Naive thymus-derived CD4-positive, alpha-beta T cell (primary cell): ENCODE data around the gene KIR3DL2. TPM values are rescaled to one million over a fixed set of nuclear protein-coding genes. Genes with fewer than 3 reads are reported as not detected.
A peak's percentile ranks its signal among the peaks of the same experiment; 100 is the strongest.
"Not testable (repeated sequence)": the region's sequence is repeated elsewhere in the genome, so short reads cannot be mapped to it uniquely, and the experiment has no call there.

Experiments
- ATAC-seq: fragments of 150-1000 bp; cut with Tn5 transposase; 2 replicates; pipeline ENCODE4 v1.10.0; 2021; ENCODE audit warnings: mild to moderate bottlenecking, moderate library complexity
- CTCF ChIA-PET: fragments of 350-600 bp; sonication (Branson Sonifier 250); formaldehyde crosslinking; loops from one replicate; lab custom pipeline; 2021; ENCODE audit warnings: antibody characterized with exemption; lab: Charles Lee
- POLR2A ChIA-PET: fragments of 350-600 bp; sonication (Branson Sonifier 250); formaldehyde crosslinking; loops from one replicate; lab custom pipeline; 2021; ENCODE audit warnings: antibody characterized with exemption, inconsistent platforms; lab: Charles Lee
- DNase-seq, 9 donors: peaks; one replicate each; pipeline versions ENCODE4 v3.0.0 to v3.0.0-alpha.2; 2020 to 2022; ENCODE audit warnings: mixed read lengths in 1 of 9
- H3K27ac ChIP-seq: one replicate; pipeline ENCODE4 v1.7.0; 2013; ENCODE audit warnings: mild to moderate bottlenecking, low read depth, low read length, moderate library complexity
- H3K27me3 ChIP-seq, 2 donors: one replicate each; pipeline ENCODE4 v1.7.0; 2013; ENCODE audit warnings: low read length in 2 of 2, mild to moderate bottlenecking in 2 of 2, moderate library complexity in 2 of 2; ENCODE audit not compliant: control insufficient read depth in 2 of 2, insufficient read depth in 2 of 2
- H3K36me3 ChIP-seq, 3 experiments: 1 replicate in 2 of 3; 2 replicates in 1 of 3; pipeline ENCODE4 v1.7.0; 2013; ENCODE audit warnings: low read length in 3 of 3, mild to moderate bottlenecking in 3 of 3, moderate library complexity in 1 of 3; ENCODE audit not compliant: insufficient read depth in 3 of 3, control insufficient read depth in 2 of 3
- H3K4me1 ChIP-seq, 2 donors: one replicate each; pipeline ENCODE4 v1.7.0; 2013; ENCODE audit warnings: low read length in 2 of 2, mild to moderate bottlenecking in 2 of 2, moderate library complexity in 1 of 2; ENCODE audit not compliant: control insufficient read depth in 2 of 2, insufficient read depth in 2 of 2
- H3K4me3 ChIP-seq: 2 replicates; pipeline ENCODE4 v1.7.0; 2013; ENCODE audit warnings: mild to moderate bottlenecking, low read length
- H3K9me3 ChIP-seq, 3 experiments: 1 replicate in 2 of 3; 2 replicates in 1 of 3; pipeline ENCODE4 v1.7.0; 2013; ENCODE audit warnings: low read length in 3 of 3; ENCODE audit not compliant: control insufficient read depth in 2 of 3
- H3K27ac Mint-ChIP-seq, 9 donors: one replicate each; pipeline ENCODE4 v1.8.0; 2020 to 2022; ENCODE audit warnings: mixed read lengths in 9 of 9, mild to moderate bottlenecking in 8 of 9, moderate library complexity in 5 of 9, inconsistent platforms in 2 of 9
- H3K27me3 Mint-ChIP-seq, 5 donors: one replicate each; pipeline ENCODE4 v1.8.0; 2021 to 2022; ENCODE audit warnings: mixed read lengths in 5 of 5, mild to moderate bottlenecking in 1 of 5
- H3K36me3 Mint-ChIP-seq, 5 donors: one replicate each; pipeline ENCODE4 v1.8.0; 2020 to 2022; ENCODE audit warnings: mixed read lengths in 5 of 5, mild to moderate bottlenecking in 3 of 5, inconsistent platforms in 1 of 5
- H3K4me1 Mint-ChIP-seq, 7 donors: one replicate each; pipeline ENCODE4 v1.8.0; 2020 to 2022; ENCODE audit warnings: mixed read lengths in 7 of 7, mild to moderate bottlenecking in 3 of 7, inconsistent platforms in 1 of 7
- H3K4me3 Mint-ChIP-seq, 10 donors: one replicate each; pipeline ENCODE4 v1.8.0; 2020 to 2022; ENCODE audit warnings: mild to moderate bottlenecking in 10 of 10, mixed read lengths in 10 of 10, moderate library complexity in 6 of 10, inconsistent platforms in 2 of 10
- H3K9me3 Mint-ChIP-seq, 11 donors: one replicate each; pipeline ENCODE4 v1.8.0; 2020 to 2022; ENCODE audit warnings: mixed read lengths in 11 of 11, mild to moderate bottlenecking in 4 of 11, inconsistent platforms in 1 of 11, moderate library complexity in 1 of 11
- intact Hi-C, 2 donors: fragments of 100-400 bp; cut with micrococcal nuclease; formaldehyde crosslinking; loops; one replicate each; pipeline ENCODE4 v1.15.1; 2023
- polyA plus RNA-seq, 2 donors: library from polyadenylated mRNA; unstranded; fragments of 300-500 nt; fragmentation: Illumina TruSeq; gene quantifications; one replicate each; pipeline ENCODE4 v1.2.3, GENCODE V29; 2021
- total RNA-seq, 6 experiments: library from RNA in 5 of 6; stranded (reverse) in 5 of 6; gene quantifications; 1 replicate in 5 of 6; 2 replicates in 1 of 6; pipeline ENCODE4 v1.2.3 and lab custom pipeline; 2021 to 2026

KIR3DL2 gene
- total RNA-seq (1 to 10 TPM in 2 of 5 experiments, under 1 TPM in 1, not detected in 2; 0.94 to 6.1 (median 1.3) TPM), polyA plus RNA-seq (1 to 10 TPM in 1 of 2 donors, under 1 TPM in 1; 0.40 to 1.5 TPM), total RNA-seq (lab: John Stamatoyannopoulos, UW) (not detected)

DNA sequence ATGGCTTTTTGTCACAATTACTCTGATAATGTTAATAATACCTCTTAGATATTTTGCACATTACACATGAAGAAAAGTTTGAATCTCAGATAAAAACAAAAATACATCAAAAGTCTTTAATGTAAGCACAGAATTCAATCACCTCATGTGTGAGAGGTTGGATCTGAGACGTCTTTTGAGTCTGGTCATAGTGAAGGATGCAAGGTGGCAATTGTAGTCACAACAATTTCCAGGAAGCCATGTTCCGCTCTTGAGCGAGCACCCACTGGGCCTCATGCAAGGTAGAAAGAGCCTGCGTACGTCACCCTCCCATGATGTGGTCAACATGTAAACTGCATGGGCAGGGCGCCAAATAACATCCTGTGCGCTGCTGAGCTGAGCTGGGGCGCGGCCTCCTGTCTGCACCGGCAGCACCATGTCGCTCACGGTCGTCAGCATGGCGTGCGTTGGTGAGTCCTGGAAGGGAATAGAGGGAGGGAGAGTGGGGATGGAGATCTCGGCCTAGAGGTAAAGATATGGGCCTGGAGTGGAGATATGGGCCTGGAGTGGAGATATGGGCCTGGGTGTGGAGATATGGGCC lies at the start of gene KIR3DL2:
Gene KIR3DL2 (plus strand): TSS at position 383 of the 580 bp plus-strand sequence. CDS start 33 bp downstream, at position 416.
- H3K4me1 Mint-ChIP-seq, H3K9me3 ChIP-seq, H3K27ac ChIP-seq, CTCF ChIA-PET, H3K27me3 ChIP-seq, intact Hi-C loops, H3K4me1 ChIP-seq, ATAC-seq, H3K36me3 Mint-ChIP-seq, POLR2A ChIA-PET, H3K36me3 ChIP-seq, H3K4me3 ChIP-seq: not testable (repeated sequence)
- H3K27me3 Mint-ChIP-seq, result peaks cover 0 to 49% (median 29%) of the 10 kb centered on the region in 5 donors
- peak in 1 of 9 donors; percentile 0 for DNase-seq
- H3K9me3 Mint-ChIP-seq, result peaks cover 0 to 25% (median 9%) of the 10 kb centered on the region in 11 donors
- H3K4me3 Mint-ChIP-seq, result peak within 1 kb of the TSS in 1 of 10 donors; percentile 60
- H3K27ac Mint-ChIP-seq, result peak within 1 kb of the TSS in 2 of 9 donors; percentile 5 to 45

- Mint-ChIP-seq H3K4me1 (peaks cover 0 to 16% (median 0%) of the 10 kb centered on the region in 7 donors), H3K27me3 (peaks cover 4 to 34% (median 26%) of the 10 kb centered on the region in 5 donors), H3K36me3 (peaks cover 0 to 10% (median 0%) of the 10 kb centered on the region in 5 donors), H3K4me3 (no peak within 1 kb of the TSS), H3K27ac (peak within 1 kb of the TSS in 1 of 9 donors; percentile 20), H3K9me3 (peaks cover 0 to 16% (median 6%) of the 10 kb centered on the region in 11 donors)
- POLR2A ChIA-PET, result no interaction called here
- DNase-seq, result no peak
- Histone ChIP-seq H3K4me3 (no peak within 1 kb of the TSS), H3K9me3 (peaks cover 0 to 5% (median 0%) of the 10 kb centered on the region in 3 experiments), H3K4me1 (no peaks in the 10 kb centered on the region), H3K27ac (no peak within 1 kb of the TSS), H3K27me3 (no peaks in the 10 kb centered on the region), H3K36me3 (no peaks in the 10 kb centered on the region)
- ATAC-seq, result peak; percentile 66
- intact Hi-C loops, result no loop called here
- CTCF ChIA-PET, result interaction anchor here (0.7 kb wide), 1 partner anchor 80 kb away, joined by 3 read pairs; no protein-coding TSS in a partner anchor
Observed at GRCh38 chr19:54803410-54803809, 46.8 kb upstream of the KIR3DL2 start, which contains the start of gene KIR2DL4. KIR2DL4 (plus strand) TSS chr19:54803610; CDS start chr19:54803652, 42 bp downstream.

- peaks cover 0 to 2% (median 0%) of the 10 kb centered on the region in 3 experiments for H3K9me3 ChIP-seq
- ATAC-seq (peak; percentile 24), DNase-seq (no peak)
- CTCF ChIA-PET, result interaction anchor here (0.7 kb wide), 1 partner anchor 79 kb away, joined by 3 read pairs; no protein-coding TSS in a partner anchor
- H3K27ac Mint-ChIP-seq, result no peak overlapping the region
- H3K4me3 Mint-ChIP-seq, result no peak overlapping the region
- no peaks in the 10 kb centered on the region for H3K36me3 ChIP-seq
- H3K4me1 ChIP-seq, result no peaks in the 10 kb centered on the region
- POLR2A ChIA-PET, result no interaction called here
- H3K4me1 Mint-ChIP-seq, result peaks cover 0 to 16% (median 0%) of the 10 kb centered on the region in 7 donors
- peaks cover 0 to 19% (median 3%) of the 10 kb centered on the region in 11 donors for H3K9me3 Mint-ChIP-seq
- no peak overlapping the region for H3K4me3 ChIP-seq
- peaks cover 4 to 37% (median 26%) of the 10 kb centered on the region in 5 donors for H3K27me3 Mint-ChIP-seq
- no peak overlapping the region for H3K27ac ChIP-seq
- H3K27me3 ChIP-seq, result no peaks in the 10 kb centered on the region
- intact Hi-C loops, result no loop called here
- H3K36me3 Mint-ChIP-seq, result peaks cover 0 to 7% (median 0%) of the 10 kb centered on the region in 5 donors
Observed at GRCh38 chr19:54804101-54804500, 46.1 kb upstream of the KIR3DL2 start.

DNA sequence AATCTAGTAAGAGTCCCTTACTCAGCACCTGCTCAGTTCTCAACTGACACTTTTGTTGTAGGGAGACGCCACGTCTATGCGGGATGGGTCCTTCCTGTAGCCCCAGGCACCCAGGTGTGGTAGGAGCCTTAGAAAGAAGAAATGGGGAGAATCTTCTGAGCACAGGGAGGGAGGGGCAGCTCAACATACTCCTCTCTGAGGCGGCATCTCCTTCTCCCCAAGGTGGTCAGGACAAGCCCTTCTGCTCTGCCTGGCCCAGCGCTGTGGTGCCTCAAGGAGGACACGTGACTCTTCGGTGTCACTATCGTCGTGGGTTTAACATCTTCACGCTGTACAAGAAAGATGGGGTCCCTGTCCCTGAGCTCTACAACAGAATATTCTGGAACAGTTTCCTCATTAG lies 45.7 kb upstream of the KIR3DL2 start:
- peaks cover 0 to 16% (median 0%) of the 10 kb centered on the region in 7 donors for H3K4me1 Mint-ChIP-seq
- H3K36me3 ChIP-seq, result no peaks in the 10 kb centered on the region
- no peaks in the 10 kb centered on the region for H3K9me3 ChIP-seq
- intact Hi-C loops, result no loop called here
- H3K4me1 ChIP-seq, result no peaks in the 10 kb centered on the region
- peaks cover 0 to 6% (median 0%) of the 10 kb centered on the region in 5 donors for H3K36me3 Mint-ChIP-seq
- peaks cover under 1 to 34% (median 25%) of the 10 kb centered on the region in 5 donors for H3K27me3 Mint-ChIP-seq
- DNase-seq, result no peak
- H3K27ac ChIP-seq, result no peak overlapping the region
- no peak overlapping the region for H3K4me3 Mint-ChIP-seq
- ATAC-seq, result no peak
- no peaks in the 10 kb centered on the region for H3K27me3 ChIP-seq
- peaks cover 0 to 17% (median 3%) of the 10 kb centered on the region in 11 donors for H3K9me3 Mint-ChIP-seq
- no peak overlapping the region for H3K27ac Mint-ChIP-seq
- ChIA-PET POLR2A (no interaction called here), CTCF (no interaction called here)
- H3K4me3 ChIP-seq, result no peak overlapping the region

GRCh38 chr19:54805665-54806515 lies 44.4 kb upstream of the KIR3DL2 start:
- Histone ChIP-seq H3K9me3 (no peaks in the 10 kb centered on the region), H3K27me3 (no peaks in the 10 kb centered on the region), H3K4me3 (no peak overlapping the region), H3K27ac (no peak overlapping the region), H3K4me1 (no peaks in the 10 kb centered on the region), H3K36me3 (no peaks in the 10 kb centered on the region)
- Mint-ChIP-seq H3K36me3 (peaks cover 0 to 6% (median 0%) of the 10 kb centered on the region in 5 donors), H3K27ac (no peak overlapping the region), H3K4me1 (peaks cover 0 to 16% (median 0%) of the 10 kb centered on the region in 7 donors), H3K9me3 (peaks cover 0 to 25% (median 6%) of the 10 kb centered on the region in 11 donors), H3K27me3 (peaks cover 0 to 43% (median 32%) of the 10 kb centered on the region in 5 donors), H3K4me3 (no peak overlapping the region)
- ATAC-seq, result no peak
- CTCF ChIA-PET, result no interaction called here
- intact Hi-C loops, result no loop called here
- POLR2A ChIA-PET, result no interaction called here
- no peak for DNase-seq

GRCh38 chr19:54806516-54806838 lies 43.8 kb upstream of the KIR3DL2 start:
- no peaks in the 10 kb centered on the region for H3K27me3 ChIP-seq
- H3K36me3 ChIP-seq, result no peaks in the 10 kb centered on the region
- ChIA-PET POLR2A (no interaction called here), CTCF (no interaction called here)
- intact Hi-C loops, result no loop called here
- H3K9me3 ChIP-seq, result no peaks in the 10 kb centered on the region
- Mint-ChIP-seq H3K36me3 (peaks cover 0 to 6% (median 0%) of the 10 kb centered on the region in 5 donors), H3K4me1 (peaks cover 0 to 16% (median 0%) of the 10 kb centered on the region in 7 donors), H3K4me3 (no peak overlapping the region), H3K27me3 (peaks cover 0 to 45% (median 32%) of the 10 kb centered on the region in 5 donors), H3K27ac (no peak overlapping the region), H3K9me3 (peaks cover 0 to 29% (median 6%) of the 10 kb centered on the region in 11 donors)
- H3K4me3 ChIP-seq, result no peak overlapping the region
- H3K27ac ChIP-seq, result no peak overlapping the region
- DNase-seq (no peak), ATAC-seq (no peak)
- no peaks in the 10 kb centered on the region for H3K4me1 ChIP-seq
